A549 (cell line): ENCODE data around the gene SLC25A26. TPM values are rescaled to one million over a fixed set of nuclear protein-coding genes. Genes with fewer than 3 reads are reported as not detected.
"Not testable (repeated sequence)": the region's sequence is repeated elsewhere in the genome, so short reads cannot be mapped to it uniquely, and the experiment has no call there.

ENCODE experiments used
- ATAC-seq, 2 experiments: fragments of 200-7000 bp in 1 of 2; fragments of >200 bp in 1 of 2; cut with Nextera tagmentation in 1 of 2; cut with Tn5 transposase in 1 of 2; 3 replicates each; pipeline versions ENCODE4 v1.8.0 to v1.9.1; 2018 to 2020; ENCODE audit warnings: mild to moderate bottlenecking in 1 of 2, moderate library complexity in 1 of 2
- CTCF ChIA-PET: fragments of 300-600 bp; sonication (Branson Sonifier 250); formaldehyde crosslinking; extraction: SDS; loops from one replicate; lab custom pipeline; 2021; ENCODE audit warnings: antibody characterized with exemption, inconsistent platforms; lab: Yijun Ruan, JAX
- POLR2A ChIA-PET: fragments of 350-600 bp; formaldehyde crosslinking; extraction: SDS; loops from one replicate; lab custom pipeline; 2021; ENCODE audit warnings: antibody characterized with exemption, inconsistent platforms; lab: Yijun Ruan, JAX
- DNase-seq, 2 experiments: peaks; one replicate each; pipeline versions ENCODE4 v3.0.0 to v3.0.0-alpha.2; 2011 to 2016; ENCODE audit warnings: low read depth in 1 of 2, low spot score in 1 of 2
- FAIRE-seq: peaks from 2 replicates; lab custom pipeline; 2011; peaks lifted over from hg19 to GRCh38; lab: Jason Lieb, UNC
- H3K27ac ChIP-seq, 2 experiments: fragments of >200 bp; sonication (Bioruptor Twin); formaldehyde crosslinking; 3 replicates each; pipeline ENCODE4 v1.5.1; 2016 to 2017
- H3K4me1 ChIP-seq: fragments of >200 bp; sonication (Bioruptor Twin); formaldehyde crosslinking; 3 replicates; pipeline ENCODE4 v1.6.1; 2016
- H3K4me2 ChIP-seq: fragments of >200 bp; sonication (Bioruptor Twin); formaldehyde crosslinking; 3 replicates; pipeline ENCODE4 v1.6.1; 2016
- H3K4me3 ChIP-seq: fragments of >200 bp; sonication (Bioruptor Twin); formaldehyde crosslinking; 3 replicates; pipeline ENCODE4 v1.5.1; 2016
- H3K9me3 ChIP-seq: fragments of >200 bp; sonication (Bioruptor Twin); formaldehyde crosslinking; 3 replicates; pipeline ENCODE4 v1.6.1; 2016
- CBX2 ChIP-seq: fragments of 200-600 bp; sonication (generic); IDR thresholded peaks from 2 replicates; pipeline ENCODE4 v1.6.1; 2016; ENCODE audit warnings: low read depth, mild to moderate bottlenecking, borderline replicate concordance
- CBX8 ChIP-seq: fragments of 200-600 bp; sonication (generic); IDR thresholded peaks from 2 replicates; pipeline ENCODE4 v1.6.1; 2016
- CEBPB ChIP-seq, 2 experiments: fragments of >200 bp in 1 of 2; sonication (Bioruptor Twin) in 1 of 2; formaldehyde crosslinking in 1 of 2; IDR thresholded peaks; 2 replicates each; pipeline ENCODE4 v1.6.1; 2012 to 2016
- CHD4 ChIP-seq: fragments of 200-600 bp; sonication (generic); IDR thresholded peaks from 2 replicates; pipeline ENCODE4 v1.6.1; 2016; ENCODE audit warnings: antibody characterized with exemption, mild to moderate bottlenecking, borderline replicate concordance
- EHF ChIP-seq: fragments of 250-450 bp; sonication (Bioruptor Pico); IDR thresholded peaks from 2 replicates; pipeline ENCODE4 v1.5.0; 2020; ENCODE audit warnings: mild to moderate bottlenecking
- FOSL2 ChIP-seq, 2 experiments: fragments of 450-650 bp in 1 of 2; fragments of >200 bp in 1 of 2; sonication (Bioruptor Twin) in 1 of 2; formaldehyde crosslinking; IDR thresholded peaks; 2 replicates each; pipeline versions ENCODE4 v1.5.0 to v1.6.1; 2016 to 2020; ENCODE audit warnings: mild to moderate bottlenecking in 1 of 2, moderate library complexity in 1 of 2
- FOXS1 ChIP-seq: fragments of 250-450 bp; sonication (Bioruptor Pico); IDR thresholded peaks from 2 replicates; pipeline ENCODE4 v1.5.0; 2020; ENCODE audit warnings: mild to moderate bottlenecking, moderate library complexity
- GATA3 ChIP-seq: IDR thresholded peaks from 2 replicates; pipeline ENCODE4 v1.6.1; 2012; ENCODE audit warnings: borderline replicate concordance
- HES2 ChIP-seq: fragments of >200 bp; sonication (Bioruptor Twin); formaldehyde crosslinking; IDR thresholded peaks from 2 replicates; pipeline ENCODE4 v1.6.1; 2016
- HOXA7 ChIP-seq: fragments of 250-450 bp; sonication (Bioruptor Pico); IDR thresholded peaks from 2 replicates; pipeline ENCODE4 v1.5.0; 2020; ENCODE audit warnings: mild to moderate bottlenecking, moderate library complexity
- HOXB13 ChIP-seq: fragments of 250-450 bp; sonication (Bioruptor Pico); IDR thresholded peaks from 2 replicates; pipeline ENCODE4 v1.5.0; 2020; ENCODE audit warnings: low read depth, mild to moderate bottlenecking, moderate library complexity
- JUNB ChIP-seq: fragments of >200 bp; sonication (Bioruptor Twin); formaldehyde crosslinking; IDR thresholded peaks from 2 replicates; pipeline ENCODE4 v1.6.1; 2016
- KDM1A ChIP-seq: fragments of 200-600 bp; sonication (generic); IDR thresholded peaks from 2 replicates; pipeline ENCODE4 v1.6.1; 2016; ENCODE audit warnings: low read depth, mild to moderate bottlenecking
- KDM5A ChIP-seq: fragments of 200-600 bp; sonication (generic); IDR thresholded peaks from 2 replicates; pipeline ENCODE4 v1.6.1; 2016; ENCODE audit warnings: antibody characterized with exemption, mild to moderate bottlenecking
- MAX ChIP-seq: IDR thresholded peaks from 2 replicates; pipeline ENCODE4 v1.6.1; 2012
- NR3C1 ChIP-seq: fragments of >200 bp; sonication (Bioruptor Twin); formaldehyde crosslinking; IDR thresholded peaks from 3 replicates; pipeline ENCODE4 v1.6.1; 2017
- POLR2A ChIP-seq: IDR thresholded peaks from 2 replicates; pipeline ENCODE4 v1.6.1; 2012; ENCODE audit warnings: mild to moderate bottlenecking, low read length
- RAD21 ChIP-seq, 2 experiments: fragments of >200 bp in 1 of 2; sonication (Bioruptor Twin) in 1 of 2; formaldehyde crosslinking in 1 of 2; IDR thresholded peaks in 1 of 2; conservative IDR thresholded peaks in 1 of 2; 2 replicates in 1 of 2; 3 replicates in 1 of 2; pipeline ENCODE4 v1.6.1; 2012 to 2018; ENCODE audit warnings: inconsistent platforms in 1 of 2
- RFX5 ChIP-seq: fragments of 450-650 bp; IDR thresholded peaks from 2 replicates; pipeline ENCODE4 v1.7.1; 2014; ENCODE audit warnings: antibody characterized with exemption, mild to moderate bottlenecking, moderate library complexity
- SMC3 ChIP-seq: fragments of >200 bp; sonication (Bioruptor Twin); formaldehyde crosslinking; IDR thresholded peaks from 3 replicates; pipeline ENCODE4 v1.6.1; 2018; ENCODE audit warnings: inconsistent platforms
- SREBF2 ChIP-seq: fragments of 450-650 bp; IDR thresholded peaks from 2 replicates; pipeline ENCODE4 v1.6.1; 2014; ENCODE audit warnings: mild to moderate bottlenecking, moderate library complexity
- TFCP2L1 ChIP-seq: fragments of 250-450 bp; sonication (Bioruptor Pico); IDR thresholded peaks from 2 replicates; pipeline ENCODE4 v1.5.0; 2021; ENCODE audit warnings: mild to moderate bottlenecking
- ZNF302 ChIP-seq: fragments of 250-450 bp; sonication (Bioruptor Pico); IDR thresholded peaks from 2 replicates; pipeline ENCODE4 v1.9.0; 2021; ENCODE audit warnings: inconsistent platforms, mild to moderate bottlenecking, moderate library complexity
- WGBS: methylation state at CpG from one replicate; pipeline ENCODE4 v1.1.6; 2017; ENCODE audit errors: missing lambda C conversion rate; 5-methylcytosine and 5-hydroxymethylcytosine counted together
- polyA plus RNA-seq, 4 experiments: library from polyadenylated mRNA; depleted of rRNA in 3 of 4; stranded (reverse); fragments of >200 nt; fragmentation: RNase III in 1 of 4; extraction: RNeasy Plus Mini Kit Qiagen cat#74134 plus additional on column Dnase treatment in 1 of 4; gene quantifications; 2 replicates in 3 of 4; 3 replicates in 1 of 4; pipeline ENCODE4 v1.2.3, GENCODE V29; 2011 to 2017
- TF ChIP-seq, protein P1 (sequence below): fragments of 450-650 bp; IDR thresholded peaks from 2 replicates; pipeline ENCODE4 v1.6.1; 2014; ENCODE audit warnings: antibody characterized with exemption

SLC25A26 gene
- polyA plus RNA-seq, 2 of the 4 experiments (the other 2 are of a cell fraction) = 13.0 to 30.5 TPM

DNA sequence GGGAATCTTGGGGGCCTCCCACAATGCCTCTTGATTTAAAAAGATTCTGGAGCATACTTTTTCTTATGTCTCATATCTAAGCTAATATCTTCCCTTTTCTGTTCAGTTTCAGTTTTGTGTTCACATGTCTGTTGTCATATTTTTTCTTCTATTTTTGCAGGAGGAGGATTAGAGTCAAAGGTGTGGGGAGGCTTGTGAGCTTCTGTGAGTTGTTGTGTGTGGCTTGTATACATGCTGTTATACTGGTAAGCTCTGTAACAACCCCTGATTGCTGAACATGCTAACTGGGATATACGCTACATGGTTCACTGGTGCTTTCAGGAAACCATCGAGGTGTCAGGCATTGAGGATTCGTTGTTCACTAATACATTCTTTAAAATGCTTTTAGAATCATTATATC is 83.5 kb downstream of the SLC25A26 start:
- DNase-seq (no peak), ATAC-seq (no peak), FAIRE-seq (no peak)
- no peak for TF ChIP-seq JUNB
- no peak for TF ChIP-seq HOXA7 (CRISPR knock-in tag)
- no peak for TF ChIP-seq CBX8
- no peak for TF ChIP-seq RAD21 (conservative IDR thresholded peaks at IDR 0.05 in 1 of 2, IDR thresholded peaks at IDR 0.05 in 1 of 2)
- no peak for TF ChIP-seq POLR2A
- TF ChIP-seq TFCP2L1 (CRISPR knock-in tag) = no peak
- no peak for TF ChIP-seq ZNF302 (CRISPR knock-in tag)
- 73% methylated on average over 3 of the region's 3 CpGs for WGBS
- Histone ChIP-seq H3K4me3 (no peak overlapping the region), H3K4me2 (no peak overlapping the region), H3K4me1 (no peaks in the 10 kb centered on the region), H3K27ac (no peak overlapping the region), H3K9me3 (no peaks in the 10 kb centered on the region)
- POLR2A ChIA-PET = no interaction called here
- CTCF ChIA-PET = interaction anchor here (0.6 kb wide), 1 partner anchor 13 kb away, joined by 3 read pairs; no protein-coding TSS in a partner anchor

DNA sequence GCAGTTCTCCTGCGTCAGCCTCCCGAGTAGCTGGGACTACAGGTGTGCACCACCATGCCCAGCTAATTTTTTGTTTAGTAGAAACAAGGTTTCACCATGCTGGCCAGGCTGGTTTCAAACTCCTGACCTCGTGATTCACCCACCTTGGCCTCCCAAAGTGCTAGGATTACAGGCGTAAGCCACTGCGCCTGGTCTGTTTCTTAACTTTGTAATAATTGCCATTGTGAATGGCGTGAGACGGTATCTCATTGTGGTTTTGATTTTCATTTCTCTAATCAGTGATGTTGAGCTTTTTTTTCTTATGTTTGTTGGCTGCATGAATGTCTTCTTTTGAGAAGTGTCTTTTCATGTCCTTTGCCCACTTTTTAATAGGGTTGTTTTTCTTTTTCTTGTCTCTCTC is 85.3 kb downstream of the SLC25A26 start:
- H3K27ac ChIP-seq, FAIRE-seq, H3K4me2 ChIP-seq, H3K9me3 ChIP-seq, H3K4me3 ChIP-seq, H3K4me1 ChIP-seq, ATAC-seq, CTCF ChIA-PET, DNase-seq, POLR2A ChIA-PET: not testable (repeated sequence)
- WGBS = 83% methylated on average over 7 of the region's 7 CpGs

- not testable (repeated sequence) for ATAC-seq
Measured at GRCh38 chr3:66306991-66307390, 86.2 kb downstream of the SLC25A26 start.

DNA sequence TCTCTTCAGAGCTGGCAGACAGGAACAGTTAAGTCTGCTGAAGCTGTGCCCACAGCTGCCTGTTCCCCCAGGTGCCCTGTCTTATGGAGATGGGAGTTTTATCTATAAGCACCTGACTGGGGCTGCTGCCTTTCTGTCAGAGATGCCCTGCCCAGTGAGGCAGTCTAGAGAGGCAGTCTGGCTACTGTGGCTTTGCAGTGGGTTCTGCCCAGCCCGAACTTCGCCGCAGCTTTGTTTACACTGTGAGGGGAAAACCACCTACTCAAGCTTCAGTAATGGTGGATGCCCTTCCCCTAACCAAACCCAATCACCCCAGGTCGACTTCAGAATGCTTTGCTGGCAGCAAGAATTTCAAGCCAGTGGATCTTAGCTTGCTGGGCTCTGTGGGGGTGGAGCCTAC is 91.2 kb downstream of the SLC25A26 start:
- no peaks in the 10 kb centered on the region for H3K4me1 ChIP-seq
- FAIRE-seq (no peak), DNase-seq (no peak), ATAC-seq (no peak)
- H3K9me3 ChIP-seq = no peaks in the 10 kb centered on the region
- ChIA-PET POLR2A (no interaction called here), CTCF (interaction anchor here (1.1 to 2.1 kb wide), 2 partner anchors 13 to 66 kb away, joined by 3 to 5 read pairs; no protein-coding TSS in a partner anchor)
- no peak overlapping the region for H3K4me3 ChIP-seq
- 61% methylated on average over 4 of the region's 4 CpGs for WGBS
- H3K4me2 ChIP-seq = no peak overlapping the region
- TF ChIP-seq EHF (no peak), SREBF2 (no peak), KDM1A (no peak), HOXB13 (CRISPR knock-in tag) (no peak), SMC3 (no peak), NR3C1 (no peak), KDM5A (no peak), HES2 (no peak), CBX2 (no peak), CHD4 (no peak), JUNB (no peak), MAX (no peak), RFX5 (no peak), POLR2A (no peak), GATA3 (no peak), FOXS1 (CRISPR knock-in tag) (no peak), FOSL2 (IDR thresholded peaks at IDR 0.05) (no peak), FOSL2 (CRISPR knock-in tag; IDR thresholded peaks at IDR 0.05) (no peak), CEBPB (IDR thresholded peaks at IDR 0.05) (no peak)
- TF ChIP-seq, protein P1, sequence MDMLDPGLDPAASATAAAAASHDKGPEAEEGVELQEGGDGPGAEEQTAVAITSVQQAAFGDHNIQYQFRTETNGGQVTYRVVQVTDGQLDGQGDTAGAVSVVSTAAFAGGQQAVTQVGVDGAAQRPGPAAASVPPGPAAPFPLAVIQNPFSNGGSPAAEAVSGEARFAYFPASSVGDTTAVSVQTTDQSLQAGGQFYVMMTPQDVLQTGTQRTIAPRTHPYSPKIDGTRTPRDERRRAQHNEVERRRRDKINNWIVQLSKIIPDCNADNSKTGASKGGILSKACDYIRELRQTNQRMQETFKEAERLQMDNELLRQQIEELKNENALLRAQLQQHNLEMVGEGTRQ = no peak
- H3K27ac ChIP-seq = no peak overlapping the region

More at GRCh38 chr3:66306991-66307390, 86.2 kb downstream of the SLC25A26 start:
- DNase-seq, FAIRE-seq, CTCF ChIA-PET, H3K4me2 ChIP-seq, POLR2A ChIA-PET, H3K4me1 ChIP-seq, H3K9me3 ChIP-seq, H3K4me3 ChIP-seq, H3K27ac ChIP-seq: not testable (repeated sequence)
- 65% methylated on average over 4 of the region's 4 CpGs for WGBS
